Measurements from ENCODE around the gene ETV6.
"Not testable (repeated sequence)": the region's sequence is repeated elsewhere in the genome, so short reads cannot be mapped to it uniquely, and the experiment has no call there.

ETV6 gene

DNA sequence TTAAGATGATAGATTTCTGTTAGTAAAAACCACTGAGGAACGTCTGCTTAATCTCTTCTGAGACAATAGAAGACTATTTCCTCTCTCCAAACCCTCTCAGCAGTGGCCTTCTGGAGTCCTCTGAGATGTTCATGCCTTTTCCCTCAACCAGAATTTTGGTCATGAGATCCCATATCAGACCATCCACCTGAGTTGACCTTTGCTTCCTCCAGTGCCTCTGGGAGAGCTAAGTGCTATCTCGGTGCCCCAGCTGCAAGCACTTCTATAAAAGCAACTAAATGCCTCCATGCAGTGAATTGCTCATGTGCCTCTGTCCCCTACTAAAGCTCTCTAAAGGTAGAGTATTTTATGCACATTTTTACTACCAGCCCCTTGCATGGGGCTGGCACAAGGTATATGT, 248.4 kb downstream of the ETV6 start:
- DNase-seq = no peak

DNA sequence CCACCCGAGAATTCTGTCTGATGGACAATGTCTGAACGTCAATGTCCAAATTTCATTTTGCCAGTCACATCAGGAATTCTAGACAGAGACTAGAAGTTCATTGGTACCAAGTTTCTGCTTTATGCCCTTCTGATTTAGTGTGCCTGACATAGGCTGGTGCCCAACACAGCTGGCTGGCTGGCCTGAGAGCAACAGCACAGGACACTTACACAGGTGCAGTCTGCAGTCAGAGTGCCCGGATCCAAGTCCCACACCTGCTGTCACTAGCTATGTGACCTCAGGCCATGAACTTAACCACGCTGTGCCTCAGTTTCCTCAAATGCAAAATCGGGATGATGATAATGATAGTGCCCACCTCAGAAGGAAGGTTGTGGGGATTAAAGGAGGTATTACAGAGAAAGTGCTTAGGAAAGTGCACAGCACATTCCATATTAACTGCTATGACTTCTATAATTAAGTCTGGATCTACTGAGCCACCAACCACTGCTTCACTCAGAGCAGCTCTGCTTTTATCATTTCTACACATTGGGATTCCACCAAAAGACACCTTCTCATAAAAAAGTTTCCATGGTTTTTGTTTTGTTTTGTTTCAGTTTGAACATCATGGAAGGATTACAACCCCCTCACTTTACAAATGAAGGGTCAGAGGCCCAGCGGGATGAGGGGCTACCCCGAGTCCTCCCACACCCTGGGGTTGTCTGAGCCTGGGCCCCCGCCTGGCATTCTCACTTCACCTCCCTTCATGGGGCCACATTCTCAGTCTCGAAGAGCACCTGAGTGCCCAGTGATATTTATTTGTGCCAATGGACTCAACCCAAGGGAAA, 252.4 kb downstream of the ETV6 start:
- DNase-seq = no peak

DNA sequence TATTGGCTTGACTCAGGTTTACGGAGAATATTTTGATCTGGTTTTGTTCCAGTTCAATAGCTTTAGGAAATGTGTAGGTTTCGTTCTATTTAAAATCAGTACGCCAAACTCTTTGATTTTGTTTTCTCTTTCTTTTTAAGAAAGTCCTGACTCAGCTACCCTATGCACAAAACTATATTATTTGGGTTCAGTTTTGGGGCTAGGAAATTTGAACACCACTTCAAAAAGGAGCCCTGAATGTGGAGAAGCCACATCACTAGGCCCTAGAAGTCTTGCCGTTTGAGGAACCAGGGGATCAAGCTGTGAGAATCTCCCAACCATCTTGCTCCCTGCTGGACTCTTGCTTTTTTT, 253.0 kb downstream of the ETV6 start:
- no peak for DNase-seq

DNA sequence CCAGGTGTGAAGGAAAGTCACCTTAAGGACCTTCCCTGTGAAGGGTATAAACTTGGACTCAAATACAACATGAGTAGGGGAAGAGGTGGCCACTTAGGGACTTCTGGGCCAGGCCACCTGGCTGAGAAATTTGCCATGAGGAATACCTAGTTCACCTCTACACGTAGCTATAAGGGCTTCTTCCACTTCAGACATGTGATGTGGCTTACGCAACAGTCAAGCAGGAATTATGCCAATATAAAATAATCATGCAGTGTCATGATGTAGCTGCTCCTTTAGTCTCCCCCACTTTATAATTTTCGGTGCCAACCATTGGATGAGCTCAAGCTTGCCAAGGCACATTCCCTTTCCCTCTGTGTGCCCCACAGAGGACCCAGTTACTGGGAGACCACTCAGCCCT, 254.7 kb downstream of the ETV6 start:
- no peak for DNase-seq

DNA sequence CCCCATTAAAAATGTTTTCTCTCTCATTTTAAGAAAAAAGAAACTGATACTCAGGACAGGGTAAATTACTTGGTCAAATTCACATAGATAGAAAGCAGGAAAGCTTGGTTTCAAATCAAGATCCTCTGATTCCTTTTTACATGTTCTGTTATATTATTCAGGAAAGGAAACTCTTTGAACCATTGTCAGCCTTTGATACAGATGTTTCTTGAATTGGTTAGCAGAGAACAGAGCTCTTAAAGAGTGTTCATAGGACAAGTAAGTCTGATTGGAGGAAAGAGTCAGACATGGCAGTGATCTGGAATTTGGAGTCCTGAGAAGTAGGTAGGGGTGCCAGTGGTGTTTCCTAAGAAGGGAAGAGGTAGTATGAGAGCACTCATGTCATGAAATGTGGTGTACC, 256.1 kb downstream of the ETV6 start:
- DNase-seq = no peak

DNA sequence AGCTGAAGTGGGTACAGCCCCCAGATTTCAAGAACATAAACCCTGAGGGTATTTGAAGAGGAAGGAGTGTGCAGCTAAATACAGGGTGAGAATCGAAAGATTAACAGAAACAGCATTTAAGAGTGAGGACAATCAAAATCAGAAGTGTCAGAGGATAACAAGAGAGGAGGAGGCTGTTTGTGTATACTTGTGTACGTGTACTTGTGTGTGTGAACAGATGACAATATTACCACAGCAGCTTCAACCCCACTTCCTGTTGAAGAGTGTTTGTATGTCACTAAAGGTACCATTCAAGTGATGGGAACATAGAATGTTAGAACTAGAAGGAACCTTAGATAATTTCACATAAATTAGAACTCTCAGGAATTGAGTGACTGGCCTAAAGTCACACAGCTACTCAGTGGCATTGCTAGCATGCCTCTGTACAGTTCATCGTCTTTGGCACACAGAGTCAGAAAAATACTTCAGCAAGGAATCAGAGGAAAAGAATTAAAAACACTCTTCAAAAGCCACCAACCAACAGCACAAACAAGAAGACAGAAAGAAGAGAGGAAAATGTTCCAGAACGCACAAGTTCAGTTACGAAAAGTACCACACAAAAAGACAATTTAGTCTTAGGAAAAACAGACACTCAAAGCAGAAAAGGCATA, 256.9 kb downstream of the ETV6 start:
- no peak for DNase-seq

DNA sequence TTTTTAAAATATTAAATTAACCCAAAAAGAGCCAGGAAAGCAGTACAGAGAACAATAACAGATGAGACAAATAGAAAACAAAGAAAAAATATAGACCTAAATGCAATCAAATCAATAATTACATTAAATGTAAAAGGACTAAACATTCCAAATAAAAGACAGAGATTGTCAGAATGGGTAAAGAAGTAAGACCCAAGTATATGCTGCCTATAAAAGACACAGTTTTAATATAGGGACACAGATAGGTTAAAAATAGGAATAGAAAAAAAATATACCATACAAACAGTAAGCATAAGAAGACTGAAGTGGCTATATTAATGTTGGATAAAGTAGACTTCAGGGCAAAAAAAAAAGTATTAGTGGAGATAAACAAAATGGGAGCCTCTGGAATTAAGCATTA, 258.2 kb downstream of the ETV6 start:
- DNase-seq = no peak

DNA sequence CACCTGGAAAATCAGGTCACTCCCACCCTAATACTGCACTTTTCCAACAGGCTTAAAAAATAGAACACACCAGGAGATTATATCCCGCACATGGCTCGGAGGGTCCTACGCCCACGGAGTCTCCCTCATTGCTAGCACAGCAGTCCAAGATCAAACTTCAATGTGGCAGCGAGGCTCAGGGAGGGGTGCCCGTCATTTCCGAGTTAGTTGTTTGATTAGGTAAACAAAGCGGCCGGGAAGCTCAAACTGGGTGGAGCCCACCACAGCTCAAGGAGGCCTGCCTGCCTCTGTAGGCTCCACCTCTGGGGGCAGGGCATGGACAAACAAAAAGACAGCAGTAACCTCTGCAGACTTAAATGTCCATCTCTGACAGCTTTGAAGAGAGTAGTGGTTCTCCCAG, 259.9 kb downstream of the ETV6 start:
- DNase-seq = not testable (repeated sequence)

DNA sequence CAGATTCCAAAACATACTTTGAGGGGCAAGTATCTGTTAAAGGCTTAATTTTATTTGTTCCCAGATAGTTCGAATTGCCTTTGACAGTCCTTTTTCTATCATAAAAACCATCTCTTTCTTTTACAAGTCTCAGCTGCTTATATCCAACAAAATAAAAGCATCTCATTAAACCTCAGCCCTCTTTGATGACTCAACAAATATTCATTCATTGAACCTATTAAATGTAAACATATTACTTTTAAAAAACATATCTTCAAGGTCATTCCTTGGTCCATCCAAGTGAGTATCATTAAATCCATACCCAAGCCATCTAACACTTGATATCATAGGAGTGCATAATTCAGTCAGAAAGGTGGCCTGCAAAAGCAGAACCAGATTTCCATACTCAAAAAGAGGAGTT, 266.6 kb downstream of the ETV6 start:
- DNase-seq = no peak

DNA sequence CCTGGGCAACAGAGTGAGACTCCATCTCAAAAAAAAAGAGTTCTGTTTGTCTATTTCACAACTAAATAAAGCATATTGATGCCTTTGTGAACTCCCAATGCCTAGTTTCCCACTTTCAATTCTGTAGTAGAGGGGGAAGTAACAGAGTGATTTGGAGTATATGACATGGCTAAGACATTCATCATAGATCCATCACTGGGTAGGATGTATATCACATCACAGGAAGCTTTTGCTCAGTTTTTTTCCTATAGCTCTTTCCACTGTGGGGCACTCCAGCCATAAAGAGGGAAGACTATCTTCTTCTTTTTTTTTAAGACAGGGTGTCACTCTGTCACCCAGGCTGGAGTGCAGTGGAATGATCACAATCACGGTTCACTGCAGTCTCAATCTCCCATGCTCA, 267.3 kb downstream of the ETV6 start:
- no peak for DNase-seq

DNA sequence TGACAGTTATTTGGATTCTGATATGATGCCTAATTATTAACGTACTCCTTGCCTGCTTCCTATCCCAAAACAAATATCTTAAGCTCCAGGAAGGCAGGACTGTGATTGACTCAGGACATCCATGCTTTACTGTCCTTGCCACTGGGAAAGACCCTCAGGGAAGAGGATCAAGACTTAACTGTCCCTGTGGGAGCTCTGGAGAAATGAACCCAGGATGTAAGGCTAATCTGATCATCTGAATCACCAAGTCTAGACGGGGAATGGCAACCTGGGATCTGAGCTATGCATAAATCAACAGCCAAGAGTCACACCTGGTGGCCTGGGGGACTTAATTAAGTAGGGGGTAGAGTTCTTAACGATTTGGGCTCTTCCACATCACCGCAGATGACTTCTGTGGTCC, 268.0 kb downstream of the ETV6 start:
- no peak for DNase-seq

DNA sequence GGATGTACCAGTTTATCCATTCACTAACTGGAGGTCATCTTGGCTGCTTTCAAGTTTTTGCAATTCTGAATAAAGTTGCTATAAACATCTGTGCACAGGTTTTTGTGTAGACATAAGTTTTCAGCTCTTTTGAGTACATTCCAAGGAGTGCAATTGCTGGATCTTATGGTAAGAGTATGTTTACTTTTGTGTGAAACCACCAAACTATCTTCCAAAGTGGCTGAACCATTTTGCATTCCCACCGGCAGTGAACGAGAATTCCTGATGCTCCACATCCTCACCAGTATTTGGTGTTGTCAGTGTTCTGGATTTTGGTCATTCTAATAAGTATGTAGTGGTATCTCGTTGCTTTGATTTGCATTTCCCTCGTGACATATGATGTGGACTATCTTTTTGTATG, 270.8 kb downstream of the ETV6 start:
- DNase-seq = no peak

DNA sequence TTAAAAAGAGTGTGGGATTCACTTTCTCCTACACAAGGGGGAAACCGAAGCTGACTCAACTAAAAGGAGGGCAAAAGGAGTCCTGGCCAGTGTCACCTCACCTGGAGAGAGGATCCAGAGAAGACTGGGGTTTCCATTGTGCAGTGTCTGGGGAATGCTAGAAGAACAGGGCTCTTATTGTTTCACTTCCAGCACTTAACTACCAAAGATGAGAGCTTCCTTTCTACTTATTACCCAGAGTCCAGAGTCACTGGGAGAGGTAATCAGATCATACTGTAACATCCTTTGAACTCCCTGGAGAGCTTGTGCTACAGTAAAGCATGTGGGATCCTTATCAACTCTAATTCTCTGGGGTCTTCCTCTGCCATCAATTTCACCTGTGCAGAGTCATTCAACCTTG, 272.9 kb downstream of the ETV6 start:
- no peak for DNase-seq

DNA sequence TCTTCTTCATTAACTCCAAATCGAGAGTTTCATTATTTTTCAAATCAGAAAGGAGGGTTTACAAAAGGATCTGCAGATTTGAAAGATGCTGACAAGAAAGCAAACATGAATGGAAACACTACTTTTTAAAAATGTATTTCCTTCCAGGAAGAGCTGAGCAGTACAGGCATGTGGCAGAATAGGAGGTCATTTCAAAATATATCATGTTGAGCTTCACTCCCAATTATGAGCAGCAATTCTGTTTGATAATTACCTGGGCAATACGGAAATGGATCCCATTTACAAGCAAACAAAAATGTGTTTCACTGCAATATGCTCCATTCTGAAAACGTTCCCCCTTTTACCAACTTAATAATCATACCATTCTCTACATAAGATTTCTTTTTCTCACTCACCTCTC, 273.6 kb downstream of the ETV6 start:
- no peak for DNase-seq

DNA sequence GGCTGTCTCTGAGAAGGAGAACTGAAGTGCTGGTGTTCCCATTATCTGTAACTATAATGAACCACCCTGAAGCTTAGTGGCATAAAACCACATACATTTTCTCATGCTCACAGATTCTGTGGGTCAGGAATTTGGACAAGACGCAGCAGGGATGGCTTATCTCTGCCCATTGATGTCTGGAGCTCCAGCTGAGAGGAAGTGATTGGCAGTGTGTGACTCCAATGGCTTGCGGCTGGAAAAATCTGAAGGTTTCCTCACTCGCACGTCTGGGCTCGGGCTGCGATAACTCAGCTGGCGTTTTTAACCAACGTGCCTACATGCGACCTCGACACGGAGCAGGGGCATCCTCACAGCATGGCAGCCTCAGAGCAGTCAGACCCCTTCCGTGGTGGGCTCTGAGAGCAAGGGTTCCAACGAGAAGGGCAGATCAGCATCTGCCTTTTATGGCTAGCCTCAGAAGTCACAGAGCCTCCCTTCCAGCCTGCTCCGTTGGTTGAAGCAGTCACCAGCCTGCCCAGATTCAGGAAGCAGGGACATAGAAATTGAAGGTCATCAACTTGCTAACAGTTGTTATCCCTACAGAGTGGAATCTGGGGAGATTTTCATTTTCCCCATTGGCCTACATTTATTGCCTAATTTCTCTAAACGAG, 277.9 kb downstream of the ETV6 start:
- no peak for DNase-seq

DNA sequence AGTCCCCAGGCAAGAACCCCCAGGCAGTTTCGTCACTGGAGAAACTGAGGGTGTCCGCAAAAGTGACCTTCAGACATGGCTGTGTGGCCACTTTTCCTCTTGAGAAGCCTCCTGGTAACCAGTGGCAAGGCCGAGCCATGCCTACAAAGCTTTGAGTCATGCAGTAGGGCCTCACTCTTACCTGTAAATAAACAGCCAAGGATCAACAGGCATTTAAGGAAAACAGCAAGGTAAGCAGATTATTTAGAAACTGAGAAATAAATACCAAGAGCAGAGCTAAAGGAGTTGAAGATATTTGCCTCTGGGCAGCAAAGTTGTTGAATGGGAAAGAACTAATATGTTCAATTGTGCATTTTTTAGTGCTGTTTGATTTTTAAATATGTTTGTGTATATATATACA, 280.2 kb downstream of the ETV6 start:
- DNase-seq = no peak

DNA sequence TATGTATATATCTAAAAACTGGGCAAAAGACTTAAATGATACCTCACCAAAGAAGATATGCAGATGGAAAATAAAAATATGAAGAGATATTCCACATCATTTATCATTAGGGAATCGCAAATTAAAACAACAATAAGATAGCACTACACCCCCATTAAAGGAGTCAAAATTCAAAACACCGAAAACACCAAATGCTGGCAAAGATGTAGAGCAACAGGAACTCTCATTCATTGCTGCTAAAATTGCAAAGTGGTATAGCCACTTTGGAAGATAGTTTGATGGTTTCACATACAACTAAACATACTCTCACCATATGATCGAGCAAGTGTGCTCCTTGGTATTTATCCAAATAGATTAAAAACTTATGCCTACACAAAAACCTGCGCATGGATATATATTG, 289.7 kb downstream of the ETV6 start:
- DNase-seq = no peak

DNA sequence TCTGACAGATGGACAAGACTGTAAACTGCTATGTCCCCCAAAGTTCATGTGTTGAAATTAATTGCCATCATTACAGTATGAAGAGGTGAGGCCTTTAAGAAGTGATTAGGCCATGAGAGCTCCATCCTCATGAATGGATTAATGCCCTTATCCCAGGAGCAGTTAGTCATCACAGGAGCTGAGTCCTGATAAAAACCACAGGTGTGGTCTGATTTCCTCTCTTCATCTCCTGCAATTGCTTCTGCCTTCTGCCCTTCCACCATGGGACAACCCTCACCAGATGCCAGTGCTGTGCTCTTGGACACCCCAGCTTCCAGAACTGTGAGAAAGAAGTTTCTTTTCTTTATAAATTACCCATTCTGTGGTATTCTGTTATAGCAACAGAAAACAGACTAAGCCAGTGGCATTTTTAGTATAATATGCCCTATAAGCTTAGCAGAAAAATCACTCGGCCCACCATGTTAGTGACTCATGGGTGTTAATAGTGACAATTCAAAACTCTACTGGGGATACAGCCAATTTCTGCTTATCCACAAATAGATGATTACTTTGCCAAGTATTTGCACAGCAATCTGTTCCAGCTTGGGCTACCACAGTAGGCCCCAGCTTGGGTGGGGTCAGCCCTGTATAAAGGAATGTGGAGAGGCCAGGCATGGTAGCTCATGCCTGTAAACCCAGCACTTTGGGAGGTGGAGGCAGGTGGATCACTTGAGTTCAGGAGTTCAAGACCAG, 292.3 kb downstream of the ETV6 start:
- no peak for DNase-seq

DNA sequence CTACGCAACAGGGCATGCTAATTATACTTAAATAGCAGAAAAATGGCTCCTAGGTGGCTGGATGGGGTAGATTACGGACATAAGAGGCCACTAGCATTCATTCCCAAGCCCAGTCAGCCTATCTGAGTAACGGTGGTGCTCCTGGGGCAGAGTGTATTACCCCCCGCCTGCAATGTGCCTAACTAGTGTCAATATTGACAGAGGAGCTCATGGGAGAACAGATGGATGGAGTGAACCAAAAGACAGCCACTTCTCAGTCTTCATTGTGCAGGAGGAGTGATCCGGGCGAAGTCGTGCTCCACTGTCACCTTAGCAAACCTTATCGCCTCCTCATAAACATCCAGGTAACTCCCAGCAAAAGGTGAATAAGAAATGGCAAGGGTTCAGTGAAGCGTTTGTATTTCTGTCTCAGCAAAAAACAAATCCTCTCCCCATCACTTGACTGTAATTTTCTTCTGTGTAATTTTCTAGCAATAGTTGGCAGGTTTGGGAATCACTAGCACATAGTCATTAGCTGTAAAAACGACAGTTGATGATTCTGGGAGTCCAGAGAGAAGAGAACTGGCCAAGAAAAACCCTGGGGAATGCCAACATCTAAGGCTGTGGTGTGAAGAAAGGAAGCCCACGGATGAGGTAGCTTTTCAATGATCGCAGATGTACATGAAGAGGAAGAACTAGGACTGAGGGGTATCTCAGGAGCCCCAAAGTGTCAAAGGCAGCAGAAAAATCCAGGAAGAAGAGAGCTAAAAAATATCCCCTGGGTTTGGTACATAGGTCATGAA, 294.6 kb downstream of the ETV6 start:
- DNase-seq = no peak

Data from CD4-positive, alpha-beta T cell treated with Interleukin-1 beta for 1 hour (primary cell).